A549 treated with DMSO at 1 μM for 4 hours (cell line): Measurements from ENCODE around the gene ELOVL7. TPM values are rescaled to one million over a fixed set of nuclear protein-coding genes. Genes with fewer than 3 reads are reported as not detected.

ENCODE experiments used
- total RNA-seq: library from RNA; stranded (reverse); fragments of 200-300 nt; extraction: Qiagen RNA extraction; gene quantifications from 5 replicates; pipeline ENCODE4 v1.2.3, GENCODE V29; 2022; ENCODE audit warnings: low read depth

Gene ELOVL7
- 11.7 to 15.6 TPM (median 12.8 TPM) in 5 replicates for total RNA-seq

GRCh38 chr5:60843936-60844905 lies at the start of gene ELOVL7:
ELOVL7 (minus strand) TSS chr5:60844269; CDS start chr5:60787397, 56,872 bp downstream.

Other genes starting within 250 kb of the ELOVL7 start
- 15.8 to 19.5 TPM (median 19.2 TPM) in 5 replicates for gene DEPDC1B, start 144.1 kb downstream of the ELOVL7 start, total RNA-seq
- 13.9 to 21.7 TPM (median 15.4 TPM) in 5 replicates for gene ERCC8, start 100.8 kb upstream of the ELOVL7 start, total RNA-seq
- gene NDUFAF2, start 100.9 kb upstream of the ELOVL7 start, total RNA-seq = 72.3 to 78.8 TPM (median 78.1 TPM) in 5 replicates